Fibroblast of the aortic adventitia (primary cell): Measurements from ENCODE around the gene CEACAM18. TPM values are rescaled to one million over a fixed set of nuclear protein-coding genes. Genes with fewer than 3 reads are reported as not detected.
A peak's percentile ranks its signal among the peaks of the same experiment; 100 is the strongest.

Source experiments
- DNase-seq: peaks from one replicate; pipeline ENCODE4 v3.0.0-alpha.2; 2010; ENCODE audit warnings: low read depth
- H3K4me3 ChIP-seq: 2 replicates; pipeline ENCODE4 v1.5.1; 2011; ENCODE audit warnings: low read depth, mild to moderate bottlenecking, control low read depth, low read length, moderate library complexity
- CTCF ChIP-seq: IDR thresholded peaks from 2 replicates; pipeline ENCODE4 v1.5.1; 2011; ENCODE audit warnings: mild to moderate bottlenecking, low read length, control low read depth, inconsistent platforms; ENCODE audit not compliant: insufficient read depth
- total RNA-seq: library from RNA; depleted of rRNA; stranded (reverse); fragments of >200 nt; gene quantifications from 2 replicates; pipeline ENCODE4 v1.2.3, GENCODE V29; 2012; ENCODE audit warnings: low replicate concordance

CEACAM18 gene
- not detected in 2 replicates for total RNA-seq

DNA sequence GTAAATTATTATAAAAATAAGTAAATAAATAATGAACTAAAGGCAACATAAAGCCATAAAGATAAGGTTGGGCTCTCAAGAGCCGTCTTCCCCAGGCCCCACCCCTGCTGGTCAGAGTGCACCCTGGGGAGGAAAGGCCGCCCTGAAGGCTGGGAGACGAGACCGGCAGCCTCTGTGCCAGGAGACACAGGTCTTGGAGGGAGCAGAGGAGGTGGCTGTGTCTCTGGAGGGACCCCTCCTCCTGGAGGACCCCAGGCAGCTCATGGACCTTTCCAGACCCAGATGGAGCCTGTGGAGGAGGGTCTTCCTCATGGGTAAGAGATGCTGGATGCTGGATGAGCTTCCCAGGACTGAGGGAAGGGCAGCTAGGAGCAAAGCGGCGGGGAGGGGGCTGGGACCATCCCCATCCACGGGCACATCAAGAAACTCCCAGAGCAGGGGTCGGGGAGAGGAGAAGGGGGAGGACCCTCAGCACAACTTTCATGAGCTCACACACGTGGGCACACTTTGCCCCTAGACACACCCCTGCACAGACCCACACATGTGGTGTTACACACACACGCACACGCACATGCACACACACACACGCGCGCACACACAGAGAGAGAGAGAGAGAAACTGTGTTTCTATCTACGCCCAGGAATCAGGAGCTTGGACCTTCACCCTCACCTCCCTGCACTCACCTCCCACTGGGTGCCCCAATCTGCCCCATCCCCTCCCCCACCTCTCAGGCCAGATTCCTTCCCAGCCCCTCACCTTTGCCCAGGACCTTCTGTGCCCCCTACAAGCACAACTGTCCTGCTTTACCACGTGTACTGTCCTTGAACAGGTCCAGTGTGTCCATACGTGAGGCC, at the start of gene CEACAM18:
CEACAM18 (plus strand) TSS at position 159 of the 854 bp plus-strand sequence.
- no peak within 1 kb of the TSS for H3K4me3 ChIP-seq
- no peak for TF ChIP-seq CTCF
- no peak for DNase-seq

DNA sequence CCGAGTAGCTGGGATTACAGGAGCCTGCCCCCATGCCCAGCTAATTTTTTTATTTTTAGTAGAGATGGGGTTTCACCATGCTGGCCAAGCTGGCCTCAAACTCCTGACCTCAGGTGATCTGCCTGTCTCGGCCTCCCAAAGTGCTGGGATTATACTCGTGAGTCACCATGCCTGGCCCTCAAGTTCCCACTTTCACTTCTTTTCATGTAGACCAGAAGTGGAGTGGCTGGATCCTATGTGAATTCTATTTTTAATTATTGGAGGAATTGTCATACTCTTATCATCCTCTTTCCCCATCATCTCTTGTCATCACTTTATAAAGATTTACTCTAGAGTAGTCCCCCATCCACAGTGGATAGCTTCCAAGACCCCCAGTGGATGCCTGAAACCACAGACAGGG, 48.1 kb upstream of the CEACAM18 start:
- no peak overlapping the region for H3K4me3 ChIP-seq
- TF ChIP-seq CTCF = no peak
- no peak for DNase-seq

- no peak for DNase-seq
- no peak overlapping the region for H3K4me3 ChIP-seq
- TF ChIP-seq CTCF = no peak
Measured at GRCh38 chr19:51431124-51431523, 47.2 kb upstream of the CEACAM18 start.

GRCh38 chr19:51433043-51433442, 45.3 kb upstream of the CEACAM18 start:
- DNase-seq = no peak
- H3K4me3 ChIP-seq = no peak overlapping the region
- TF ChIP-seq CTCF = no peak

- no peak for TF ChIP-seq CTCF
- no peak for DNase-seq
- no peak overlapping the region for H3K4me3 ChIP-seq
Measured at GRCh38 chr19:51434456-51434855, 43.9 kb upstream of the CEACAM18 start.

GRCh38 chr19:51439021-51439465, 39.3 kb upstream of the CEACAM18 start:
- no peak overlapping the region for H3K4me3 ChIP-seq
- TF ChIP-seq CTCF = peak; percentile 38
- no peak for DNase-seq
